ENCODE data around the gene CCDC136. TPM values are rescaled to one million over a fixed set of nuclear protein-coding genes. Genes with fewer than 3 reads are reported as not detected.

Gene CCDC136
- total RNA-seq, result 1 to 10 TPM; 3.1 to 8.0 TPM

GRCh38 chr7:128791121-128791971, at the start of gene CCDC136:
TSS of gene CCDC136 (plus strand) at chr7:128791968. CDS start at chr7:128792412, 444 bp downstream.

GRCh38 chr7:128775744-128776474, 15.9 kb upstream of the CCDC136 start, which contains the start of gene OPN1SW:
TSS of gene OPN1SW (minus strand) at chr7:128775794. CDS start at chr7:128775781, 13 bp downstream.

GRCh38 chr7:128830231-128831177, 38.7 kb downstream of the CCDC136 start, which contains the start of gene FLNC:
TSS of gene FLNC (plus strand) at chr7:128830406. CDS start at chr7:128830638, 232 bp downstream.

GRCh38 chr7:128862571-128863432, 71.0 kb downstream of the CCDC136 start, which contains the start of gene ATP6V1F:
TSS of gene ATP6V1F (plus strand) at chr7:128862856. CDS start at chr7:128862905, 49 bp downstream.

Small RNA genes within 50 kb of the gene (small RNA-seq; reads per million reads assigned to genes)
- gene RN7SL81P, result 0 reads per million in 2 donors

Other genes with a start within 250 kb of the CCDC136 start
- gene GARIN1A, start 119.7 kb upstream of the CCDC136 start, total RNA-seq, result 1 to 10 TPM in 1 of 2 donors, under 1 TPM in 1; 1.00 to 1.4 TPM
- gene CALU, start 52.6 kb upstream of the CCDC136 start, total RNA-seq, result 100 to 1,000 TPM; 243 to 352 TPM
- not detected for gene OPN1SW, start 16.2 kb upstream of the CCDC136 start, total RNA-seq
- gene FLNC, start 38.4 kb downstream of the CCDC136 start, total RNA-seq, result under 1 TPM; under 0.01 TPM
- 100 to 1,000 TPM; 185 to 189 TPM for gene ATP6V1F, start 70.9 kb downstream of the CCDC136 start, total RNA-seq
- 1 to 10 TPM in 1 of 2 donors, under 1 TPM in 1; 0.67 to 1.0 TPM for gene KCP, start 118.7 kb downstream of the CCDC136 start, total RNA-seq
- gene IRF5, start 146.0 kb downstream of the CCDC136 start, total RNA-seq, result 1 to 10 TPM; 1.4 to 2.0 TPM

Measured in melanocyte of skin (primary cell).